ENCODE measurements around the gene FGF5.

DNA sequence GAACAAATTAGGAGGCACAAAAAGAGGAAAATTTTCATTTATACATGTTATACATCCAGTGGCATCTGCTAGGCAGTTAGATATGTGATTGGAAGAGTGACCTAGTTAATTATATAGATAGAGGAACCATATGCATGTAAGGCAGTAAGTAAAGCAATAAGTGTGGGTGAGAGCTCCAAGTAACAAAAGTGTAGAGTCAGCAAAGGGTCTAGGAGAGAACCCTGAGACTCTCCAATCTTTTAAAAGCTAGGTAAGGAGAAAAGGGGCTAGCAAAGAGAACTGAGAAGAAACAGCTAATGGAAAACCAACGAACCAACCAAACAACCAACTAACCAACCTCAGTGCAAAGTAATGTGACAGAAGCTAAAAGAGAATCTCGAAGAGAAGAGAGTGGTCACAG is 65.2 kb downstream of the FGF5 start:
- TF ChIP-seq, protein P1, sequence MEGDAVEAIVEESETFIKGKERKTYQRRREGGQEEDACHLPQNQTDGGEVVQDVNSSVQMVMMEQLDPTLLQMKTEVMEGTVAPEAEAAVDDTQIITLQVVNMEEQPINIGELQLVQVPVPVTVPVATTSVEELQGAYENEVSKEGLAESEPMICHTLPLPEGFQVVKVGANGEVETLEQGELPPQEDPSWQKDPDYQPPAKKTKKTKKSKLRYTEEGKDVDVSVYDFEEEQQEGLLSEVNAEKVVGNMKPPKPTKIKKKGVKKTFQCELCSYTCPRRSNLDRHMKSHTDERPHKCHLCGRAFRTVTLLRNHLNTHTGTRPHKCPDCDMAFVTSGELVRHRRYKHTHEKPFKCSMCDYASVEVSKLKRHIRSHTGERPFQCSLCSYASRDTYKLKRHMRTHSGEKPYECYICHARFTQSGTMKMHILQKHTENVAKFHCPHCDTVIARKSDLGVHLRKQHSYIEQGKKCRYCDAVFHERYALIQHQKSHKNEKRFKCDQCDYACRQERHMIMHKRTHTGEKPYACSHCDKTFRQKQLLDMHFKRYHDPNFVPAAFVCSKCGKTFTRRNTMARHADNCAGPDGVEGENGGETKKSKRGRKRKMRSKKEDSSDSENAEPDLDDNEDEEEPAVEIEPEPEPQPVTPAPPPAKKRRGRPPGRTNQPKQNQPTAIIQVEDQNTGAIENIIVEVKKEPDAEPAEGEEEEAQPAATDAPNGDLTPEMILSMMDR (IDR thresholded peaks at IDR 0.05; ENCODE audit: insufficient read depth, low read length), result no peak
- TF ChIP-seq REST (IDR thresholded peaks at IDR 0.05; ENCODE audit: insufficient replicate concordance, low read depth) (no peak), GABPA (IDR thresholded peaks at IDR 0.05; ENCODE audit: low read depth) (no peak)
